ENCODE data around the gene B4GALT4. TPM values are rescaled to one million over a fixed set of nuclear protein-coding genes. Genes with fewer than 3 reads are reported as not detected.

Gene B4GALT4
- total and polyA plus RNA-seq, 7 donors = 3.2 to 12.7 (median 6.2) TPM

- 89 to 97% (median 91%) methylated on average over 4 of the region's 4 CpGs for WGBS, 3 donors
- no peak for DNase-seq
- intact Hi-C loops (cut with DNase I) = no loop called here
- no peak overlapping the region for H3K4me3 ChIP-seq
- no peaks in the 10 kb centered on the region for H3K27me3 ChIP-seq (ENCODE audit: insufficient read depth in 3 of 3, low read length in 2 of 3)
- ATAC-seq = no peak
- no peak for TF ChIP-seq CTCF (IDR thresholded peaks at IDR 0.05)
- no peak overlapping the region for H3K27ac ChIP-seq
- no peaks in the 10 kb centered on the region for H3K9me3 ChIP-seq
- no peaks in the 10 kb centered on the region for H3K4me1 ChIP-seq
- H3K36me3 ChIP-seq (ENCODE audit: insufficient read depth in 1 of 2, low read depth in 1 of 2) = peaks cover 6 to 97% of the 10 kb centered on the region in 2 donors
Measured at GRCh38 chr3:119219069-119219468, 21.6 kb downstream of the B4GALT4 start.

- 88 to 92% (median 92%) methylated on average over 6 of the region's 6 CpGs for WGBS, 3 donors
- DNase-seq = no peak
- TF ChIP-seq CTCF (IDR thresholded peaks at IDR 0.05) = no peak
- H3K27ac ChIP-seq = no peak overlapping the region
- peaks cover 11 to 57% of the 10 kb centered on the region in 2 donors for H3K36me3 ChIP-seq (ENCODE audit: insufficient read depth in 1 of 2, low read depth in 1 of 2)
- intact Hi-C loops (cut with DNase I) = no loop called here
- no peaks in the 10 kb centered on the region for H3K27me3 ChIP-seq (ENCODE audit: insufficient read depth in 3 of 3, low read length in 2 of 3)
- H3K4me1 ChIP-seq = no peaks in the 10 kb centered on the region
- no peak overlapping the region for H3K4me3 ChIP-seq
- no peaks in the 10 kb centered on the region for H3K9me3 ChIP-seq
- ATAC-seq = no peak
Measured at GRCh38 chr3:119211803-119212202, 28.9 kb downstream of the B4GALT4 start.

- ATAC-seq (no peak), DNase-seq (no peak)
- intact Hi-C loops (cut with DNase I) = no loop called here
- H3K36me3 ChIP-seq (ENCODE audit: insufficient read depth in 1 of 2, low read depth in 1 of 2) = peaks cover 11 to 51% of the 10 kb centered on the region in 2 donors
- H3K4me3 ChIP-seq = no peak overlapping the region
- H3K4me1 ChIP-seq = no peaks in the 10 kb centered on the region
- TF ChIP-seq CTCF (IDR thresholded peaks at IDR 0.05) = no peak
- 60 to 63% (median 63%) methylated on average over 4 of the region's 4 CpGs for WGBS, 3 donors
- no peaks in the 10 kb centered on the region for H3K27me3 ChIP-seq (ENCODE audit: insufficient read depth in 3 of 3, low read length in 2 of 3)
- H3K27ac ChIP-seq = no peak overlapping the region
- no peaks in the 10 kb centered on the region for H3K9me3 ChIP-seq
Measured at GRCh38 chr3:119211193-119211592, 29.5 kb downstream of the B4GALT4 start.

GRCh38 chr3:119207512-119207875, 33.2 kb downstream of the B4GALT4 start:
- 81 to 90% (median 84%) methylated on average over 3 of the region's 3 CpGs for WGBS, 3 donors
- Histone ChIP-seq H3K27ac (no peak overlapping the region), H3K4me3 (no peak overlapping the region), H3K4me1 (no peaks in the 10 kb centered on the region), H3K9me3 (no peaks in the 10 kb centered on the region), H3K36me3 (ENCODE audit: insufficient read depth in 1 of 2, low read depth in 1 of 2) (peaks cover 5 to 17% of the 10 kb centered on the region in 2 donors), H3K27me3 (ENCODE audit: insufficient read depth in 3 of 3, low read length in 2 of 3) (no peaks in the 10 kb centered on the region)
- TF ChIP-seq CTCF (IDR thresholded peaks at IDR 0.05) = no peak
- DNase-seq (no peak), ATAC-seq (no peak)
- intact Hi-C loops (cut with DNase I) = no loop called here
